GM12891 (cell line): ENCODE results near the gene SARS1.

ENCODE experiments used
- PAX5 ChIP-seq: IDR thresholded peaks from 2 replicates; pipeline ENCODE4 v1.6.1; 2011; ENCODE audit warnings: low read length, moderate library complexity, mild to moderate bottlenecking; ENCODE audit not compliant: insufficient read depth, severe bottlenecking
- POLR2A ChIP-seq: IDR thresholded peaks from 2 replicates; pipeline ENCODE4 v1.6.1; 2011; ENCODE audit warnings: low read depth, low read length, control low read depth
- POLR2AphosphoS5 ChIP-seq: IDR thresholded peaks from 2 replicates; pipeline ENCODE4 v1.6.1; 2011; ENCODE audit warnings: low read depth, low read length, control low read depth
- POU2F2 ChIP-seq: IDR thresholded peaks from 2 replicates; pipeline ENCODE4 v1.6.1; 2011; ENCODE audit warnings: low read depth, mild to moderate bottlenecking, control low read depth, low read length, moderate library complexity
- SPI1 ChIP-seq: IDR thresholded peaks from 2 replicates; pipeline ENCODE4 v1.6.1; 2011; ENCODE audit warnings: low read depth, low read length, control low read depth
- TAF1 ChIP-seq: IDR thresholded peaks from 2 replicates; pipeline ENCODE4 v1.6.1; 2011; ENCODE audit warnings: low read depth, low read length, control low read depth

GRCh38 chr1:109264379-109264755 is 50.6 kb downstream of the SARS1 start:
- TF ChIP-seq POLR2A: no peak
- TF ChIP-seq POLR2AphosphoS5: no peak
- TF ChIP-seq TAF1: no peak
- no peak for TF ChIP-seq PAX5
- TF ChIP-seq POU2F2: no peak
- TF ChIP-seq SPI1: no peak
